Loucy (cell line): ENCODE results near the gene EFNA5.

Experiments used
- H2AFZ ChIP-seq: fragments of 200-600 bp; sonication (generic); 2 replicates; pipeline ENCODE4 v1.6.0; 2016; ENCODE audit warnings: antibody characterized with exemption, mild to moderate bottlenecking, low read length, moderate library complexity
- H3F3A ChIP-seq: fragments of 200-600 bp; 2 replicates; pipeline ENCODE4 v1.6.0; 2016; ENCODE audit warnings: antibody characterized with exemption, low read depth, mild to moderate bottlenecking
- H3K27me3 ChIP-seq: fragments of 200-600 bp; sonication (generic); 2 replicates; pipeline ENCODE4 v1.6.1; 2014; ENCODE audit warnings: low read length, mild to moderate bottlenecking; ENCODE audit not compliant: insufficient read depth, poor library complexity, severe bottlenecking
- H3K36me3 ChIP-seq: fragments of 200-600 bp; sonication (generic); 2 replicates; pipeline ENCODE4 v1.6.1; 2016; ENCODE audit warnings: low read length; ENCODE audit not compliant: insufficient read depth
- H3K4me1 ChIP-seq: fragments of 200-600 bp; sonication (generic); 2 replicates; pipeline ENCODE4 v1.5.1; 2014; ENCODE audit warnings: low read length, mild to moderate bottlenecking; ENCODE audit not compliant: insufficient read depth, poor library complexity, severe bottlenecking
- H3K4me2 ChIP-seq: fragments of 200-600 bp; sonication (generic); 2 replicates; pipeline ENCODE4 v1.6.0; 2014; ENCODE audit warnings: antibody characterized with exemption, low read length, low read depth, mild to moderate bottlenecking; ENCODE audit not compliant: poor library complexity, severe bottlenecking
- H3K4me3 ChIP-seq: fragments of 200-600 bp; sonication (generic); 2 replicates; pipeline ENCODE4 v1.5.1; 2014; ENCODE audit warnings: low read length, mild to moderate bottlenecking, mixed read lengths; ENCODE audit not compliant: poor library complexity, severe bottlenecking
- H3K79me2 ChIP-seq: fragments of 200-600 bp; sonication (generic); 2 replicates; pipeline ENCODE4 v1.6.1; 2014; ENCODE audit warnings: low read length; ENCODE audit not compliant: insufficient read depth
- H3K9ac ChIP-seq: fragments of 200-600 bp; sonication (generic); 2 replicates; pipeline ENCODE4 v1.6.0; 2014; ENCODE audit warnings: mild to moderate bottlenecking, low read depth, low read length, moderate library complexity; ENCODE audit not compliant: poor library complexity, severe bottlenecking
- H3K9me2 ChIP-seq: fragments of 200-600 bp; sonication (generic); replicated peaks from 2 replicates; pipeline ENCODE4 v1.6.1; 2016; ENCODE audit warnings: low read depth, low read length, mixed read lengths
- H3K9me3 ChIP-seq: fragments of 200-600 bp; sonication (generic); 2 replicates; pipeline ENCODE4 v1.6.1; 2014; ENCODE audit warnings: mild to moderate bottlenecking, antibody characterized with exemption, low read length, low read depth; ENCODE audit not compliant: insufficient read depth
- H4K20me1 ChIP-seq: fragments of 200-600 bp; sonication (generic); 2 replicates; pipeline ENCODE4 v1.6.0; 2014; ENCODE audit warnings: antibody characterized with exemption, low read length, mild to moderate bottlenecking; ENCODE audit not compliant: insufficient read depth, poor library complexity, severe bottlenecking
- CTCF ChIP-seq: fragments of 200-600 bp; sonication (generic); conservative IDR thresholded peaks from 2 replicates; pipeline ENCODE4 v1.5.1; 2014; ENCODE audit warnings: mild to moderate bottlenecking, antibody characterized with exemption, low read length
- EZH2phosphoT487 ChIP-seq: fragments of 200-600 bp; IDR thresholded peaks from 2 replicates; pipeline ENCODE4 v1.6.1; 2018; ENCODE audit warnings: antibody characterized with exemption, mild to moderate bottlenecking, moderate library complexity, borderline replicate concordance

The EFNA5 gene

GRCh38 chr5:107415762-107416161, 255.0 kb downstream of the EFNA5 start:
- no peaks in the 10 kb centered on the region for H3K9me3 ChIP-seq
- no peaks in the 10 kb centered on the region for H3K4me1 ChIP-seq
- H3K79me2 ChIP-seq, result no peaks in the 10 kb centered on the region
- H3K4me2 ChIP-seq, result no peak overlapping the region
- H3F3A ChIP-seq, result no peaks in the 10 kb centered on the region
- no peaks in the 10 kb centered on the region for H3K36me3 ChIP-seq
- no peak overlapping the region for H3K9ac ChIP-seq
- H2AFZ ChIP-seq, result no peak overlapping the region
- no peaks in the 10 kb centered on the region for H3K9me2 ChIP-seq
- peaks cover 23% of the 10 kb centered on the region for H3K27me3 ChIP-seq
- H4K20me1 ChIP-seq, result no peaks in the 10 kb centered on the region
- TF ChIP-seq EZH2phosphoT487 (no peak), CTCF (no peak)
- H3K4me3 ChIP-seq, result no peak overlapping the region

GRCh38 chr5:107414802-107415201, 255.9 kb downstream of the EFNA5 start:
- Histone ChIP-seq H3K4me3 (no peak overlapping the region), H3K9me3 (no peaks in the 10 kb centered on the region), H2AFZ (no peak overlapping the region), H3K27me3 (peaks cover 16% of the 10 kb centered on the region), H3K4me1 (no peaks in the 10 kb centered on the region), H4K20me1 (no peaks in the 10 kb centered on the region), H3K36me3 (no peaks in the 10 kb centered on the region), H3K79me2 (no peaks in the 10 kb centered on the region), H3K4me2 (no peak overlapping the region), H3K9me2 (no peaks in the 10 kb centered on the region), H3F3A (no peaks in the 10 kb centered on the region), H3K9ac (no peak overlapping the region)
- TF ChIP-seq CTCF (no peak), EZH2phosphoT487 (no peak)

- Histone ChIP-seq H3K27me3 (peaks cover 8% of the 10 kb centered on the region), H2AFZ (no peak overlapping the region), H3K9me2 (no peaks in the 10 kb centered on the region), H3F3A (no peaks in the 10 kb centered on the region), H4K20me1 (no peaks in the 10 kb centered on the region), H3K9me3 (no peaks in the 10 kb centered on the region), H3K79me2 (no peaks in the 10 kb centered on the region), H3K4me2 (no peak overlapping the region), H3K4me1 (no peaks in the 10 kb centered on the region), H3K4me3 (no peak overlapping the region), H3K9ac (no peak overlapping the region), H3K36me3 (no peaks in the 10 kb centered on the region)
- TF ChIP-seq EZH2phosphoT487, result no peak
- TF ChIP-seq CTCF, result no peak
These were observed 257.0 kb downstream of the EFNA5 start for GRCh38 chr5:107413754-107414153.
